Measurements from ENCODE around the gene EBF4. TPM values are rescaled to one million over a fixed set of nuclear protein-coding genes. Genes with fewer than 3 reads are reported as not detected.

The EBF4 gene
- total and polyA plus RNA-seq, 10 of the 15 experiments (the other 5 are each of a cell fraction or from before 2014, with no cell fraction given): 0.13 TPM; not detected in 9

DNA sequence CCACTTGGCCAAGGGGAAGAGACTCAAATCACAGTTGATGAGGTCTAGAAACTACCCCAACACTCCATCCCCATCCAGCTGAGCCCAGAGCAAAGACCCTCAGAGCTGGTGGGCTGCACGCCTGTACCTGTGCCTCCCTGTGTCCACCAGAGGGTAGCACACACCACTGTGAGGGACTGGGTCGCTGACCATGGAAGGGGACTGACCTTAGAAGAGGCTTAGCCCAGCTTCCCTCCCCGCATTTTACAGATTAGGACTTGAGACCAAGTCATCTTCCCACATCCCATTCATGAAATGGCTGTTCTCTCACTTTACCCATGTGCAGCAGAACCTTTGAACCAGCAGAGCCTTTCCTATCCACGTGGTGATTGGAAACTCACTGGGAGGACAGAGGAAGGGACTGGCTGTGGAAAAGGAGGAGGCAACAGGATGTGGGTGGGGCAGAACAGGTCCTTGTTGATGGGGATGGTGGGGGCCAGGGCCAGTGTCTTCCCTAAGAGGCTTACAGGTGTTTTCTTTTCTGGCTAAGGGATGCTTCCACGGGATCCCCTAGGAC lies 63.6 kb downstream of the EBF4 start:
- BruUV-seq (replicated peaks): no TSS peak
- 2% methylated on average over 5 of the region's 5 CpGs for WGBS (ENCODE audit: insufficient coverage, insufficient replicate concordance, low lambda C conversion rate, missing lambda C conversion rate)
- H3K36me3 ChIP-seq (ENCODE audit: control insufficient read depth in 2 of 2, insufficient read depth in 2 of 2, low read length in 1 of 2): no peaks in the 10 kb centered on the region
- ChIA-PET SMC1A (ENCODE audit: uncharacterized antibody, unreplicated experiment) (no interaction called here), RAD21 (ENCODE audit: unreplicated experiment) (no interaction called here), POLR2A (no interaction called here), CTCF (interaction anchor here (0.8 kb wide), 1 partner anchor 244 kb away, joined by 3 read pairs; no protein-coding TSS in a partner anchor)
- in situ Hi-C loops (cut with MboI) (no loop called here), intact Hi-C loops (cut with micrococcal nuclease; ENCODE audit: unreplicated experiment) (loop anchor here (1.0 kb wide), 1 partner anchor 96 kb away; no protein-coding TSS in a partner anchor)
- FAIRE-seq (no peak), DNase-seq (ENCODE audit: low read depth, low spot score) (no peak), ATAC-seq (peak; percentile 46; the same call in 1 of the 3 replicates)
- H3K4me3 ChIP-seq: no peak overlapping the region
- no peak for TF ChIP-seq SPI1 (IDR thresholded peaks at IDR 0.05; ENCODE audit: borderline replicate concordance, insufficient read depth, low read depth, low read length)
- TF ChIP-seq ZSCAN29 (IDR thresholded peaks at IDR 0.05): no peak
- no peak for TF ChIP-seq TCF7 (IDR thresholded peaks at IDR 0.05; ENCODE audit: borderline replicate concordance)
- TF ChIP-seq, protein P1, sequence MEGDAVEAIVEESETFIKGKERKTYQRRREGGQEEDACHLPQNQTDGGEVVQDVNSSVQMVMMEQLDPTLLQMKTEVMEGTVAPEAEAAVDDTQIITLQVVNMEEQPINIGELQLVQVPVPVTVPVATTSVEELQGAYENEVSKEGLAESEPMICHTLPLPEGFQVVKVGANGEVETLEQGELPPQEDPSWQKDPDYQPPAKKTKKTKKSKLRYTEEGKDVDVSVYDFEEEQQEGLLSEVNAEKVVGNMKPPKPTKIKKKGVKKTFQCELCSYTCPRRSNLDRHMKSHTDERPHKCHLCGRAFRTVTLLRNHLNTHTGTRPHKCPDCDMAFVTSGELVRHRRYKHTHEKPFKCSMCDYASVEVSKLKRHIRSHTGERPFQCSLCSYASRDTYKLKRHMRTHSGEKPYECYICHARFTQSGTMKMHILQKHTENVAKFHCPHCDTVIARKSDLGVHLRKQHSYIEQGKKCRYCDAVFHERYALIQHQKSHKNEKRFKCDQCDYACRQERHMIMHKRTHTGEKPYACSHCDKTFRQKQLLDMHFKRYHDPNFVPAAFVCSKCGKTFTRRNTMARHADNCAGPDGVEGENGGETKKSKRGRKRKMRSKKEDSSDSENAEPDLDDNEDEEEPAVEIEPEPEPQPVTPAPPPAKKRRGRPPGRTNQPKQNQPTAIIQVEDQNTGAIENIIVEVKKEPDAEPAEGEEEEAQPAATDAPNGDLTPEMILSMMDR (IDR thresholded peaks at IDR 0.05 in 2 of 3, conservative IDR thresholded peaks at IDR 0.05 in 1 of 3; ENCODE audit: control insufficient read depth in 2 of 3, extremely low read depth in 1 of 3, insufficient read depth in 1 of 3, low read depth in 3 of 3, low read length in 3 of 3): peak; percentile 25 to 37 (median 32); a peak in 4 of 6 replicates
- no peak for TF ChIP-seq FOXK2 (IDR thresholded peaks at IDR 0.05)
- no peak for TF ChIP-seq NR2C1 (IDR thresholded peaks at IDR 0.05)
- no peak for TF ChIP-seq BMI1 (IDR thresholded peaks at IDR 0.05; ENCODE audit: borderline replicate concordance)
- peak; percentile 58 for TF ChIP-seq RAD21 (IDR thresholded peaks at IDR 0.05; ENCODE audit: insufficient read depth, low read depth, low read length)
- H3K9ac ChIP-seq (ENCODE audit: control insufficient read depth, insufficient read depth, low read length): no peak overlapping the region
- H3K27ac ChIP-seq (ENCODE audit: control insufficient read depth, insufficient read depth): no peak overlapping the region
- H3K4me2 ChIP-seq (ENCODE audit: control insufficient read depth, insufficient read depth): no peak overlapping the region
- H4K20me1 ChIP-seq (ENCODE audit: control insufficient read depth, insufficient read depth): no peaks in the 10 kb centered on the region
- peaks cover 4 to 12% of the 10 kb centered on the region in 2 experiments for H3K27me3 ChIP-seq (replicated peaks in 1 of 2; ENCODE audit: control insufficient read depth in 2 of 2, insufficient read depth in 2 of 2, low read length in 1 of 2)
- peaks cover 6% of the 10 kb centered on the region for H3K4me1 ChIP-seq (ENCODE audit: control insufficient read depth, insufficient read depth, low read length)
- no peaks in the 10 kb centered on the region for H3K9me3 ChIP-seq (replicated peaks; ENCODE audit: control insufficient read depth, insufficient read depth, low read length)
- H2AFZ ChIP-seq (ENCODE audit: control insufficient read depth, low read depth, low read length): no peak overlapping the region
- no peaks in the 10 kb centered on the region for H3K79me2 ChIP-seq (ENCODE audit: control insufficient read depth, insufficient read depth, low read length)

Data from GM12878 (cell line).